Medulla oblongata (tissue), 1 donor: ENCODE measurements around the gene TACO1.

ENCODE experiments used
- DNase-seq: peaks from one replicate; pipeline ENCODE4 v3.0.0-alpha.2; 2015; ENCODE audit errors: extremely low spot score

The TACO1 gene

DNA sequence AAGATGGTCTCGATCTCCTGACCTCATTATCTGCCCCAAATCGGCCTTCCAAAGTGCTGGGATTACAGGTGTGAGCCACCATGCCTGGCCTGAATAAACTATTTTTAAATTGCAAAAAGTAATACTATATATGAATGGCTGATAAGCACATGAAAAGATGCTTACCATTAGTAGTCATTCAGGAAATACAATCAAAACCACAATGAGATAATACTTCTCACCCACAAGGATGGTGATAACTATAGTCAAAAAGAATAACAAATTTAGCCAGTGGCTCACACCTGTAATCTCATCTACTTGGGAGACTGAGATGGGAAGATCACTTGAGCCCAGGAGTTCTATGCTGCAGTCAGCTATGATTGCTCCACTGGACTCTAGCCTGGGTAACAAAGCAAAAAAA, 2.4 kb upstream of the TACO1 start:
- no peak for DNase-seq

DNA sequence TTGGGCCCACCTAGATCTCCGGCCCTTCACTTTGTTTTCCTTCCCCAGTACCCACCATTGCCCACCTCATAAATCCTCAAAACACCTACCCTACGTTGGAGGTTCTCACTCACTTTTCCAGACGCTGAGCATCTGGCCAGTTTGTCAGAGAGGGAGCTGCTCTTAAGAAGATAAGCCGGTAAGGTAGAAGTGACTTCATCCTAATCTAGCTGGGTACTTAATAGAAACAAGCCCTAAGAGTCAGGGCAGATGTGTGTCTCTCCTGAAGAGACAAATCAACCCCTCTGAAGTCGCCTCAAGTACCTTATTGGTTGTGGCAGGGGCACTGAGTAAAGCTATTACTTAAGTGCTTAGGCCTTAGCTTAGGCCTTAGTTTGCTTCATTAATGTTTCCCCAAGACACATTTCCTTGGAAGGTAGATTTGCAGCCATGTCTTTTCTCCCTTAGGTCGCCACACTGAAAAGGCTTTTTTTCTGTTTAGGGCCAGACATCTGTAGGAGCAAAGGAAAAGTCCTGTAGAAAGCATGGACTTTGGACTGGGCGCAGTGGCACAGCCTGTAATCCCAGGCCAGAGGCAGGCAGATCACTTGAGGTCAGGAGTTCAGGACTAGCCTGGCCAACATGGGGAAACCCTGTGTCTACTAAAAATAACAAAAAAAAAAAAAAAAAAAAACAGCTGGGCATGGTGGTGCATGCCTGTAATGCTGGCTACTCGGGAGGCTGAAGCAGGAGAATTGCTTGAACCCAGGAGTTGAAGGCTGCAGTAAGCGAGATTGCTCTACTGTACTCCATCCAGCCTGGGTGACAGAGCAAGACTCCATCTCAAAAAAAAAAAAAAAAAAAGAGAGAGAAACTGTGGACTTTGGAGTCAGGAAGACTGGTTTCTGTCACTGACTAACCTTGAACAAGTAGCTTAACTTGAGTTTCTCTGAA, 1.0 kb downstream of the TACO1 start:
- no peak for DNase-seq

- DNase-seq = no peak
Observed at GRCh38 chr17:63609816-63610573, 9.3 kb downstream of the TACO1 start.

GRCh38 chr17:63610854-63611253, 10.2 kb downstream of the TACO1 start:
- no peak for DNase-seq

GRCh38 chr17:63611354-63611753, 10.7 kb downstream of the TACO1 start:
- no peak for DNase-seq

- no peak for DNase-seq
Observed at GRCh38 chr17:63613663-63614062, 13.0 kb downstream of the TACO1 start.

- no peak for DNase-seq
Observed at GRCh38 chr17:63621229-63621683, 20.6 kb downstream of the TACO1 start.

- DNase-seq = peak; percentile 100
Observed at GRCh38 chr17:63621684-63622573, 21.2 kb downstream of the TACO1 start, which contains the start of gene MAP3K3. TSS of gene MAP3K3 (plus strand) at chr17:63622417. CDS start at chr17:63622760, 343 bp downstream.

- DNase-seq = peak; percentile 65
Observed at GRCh38 chr17:63622574-63623390, 22.1 kb downstream of the TACO1 start.

- peak; percentile 33 for DNase-seq
Observed at GRCh38 chr17:63623786-63624530, 23.3 kb downstream of the TACO1 start.

DNA sequence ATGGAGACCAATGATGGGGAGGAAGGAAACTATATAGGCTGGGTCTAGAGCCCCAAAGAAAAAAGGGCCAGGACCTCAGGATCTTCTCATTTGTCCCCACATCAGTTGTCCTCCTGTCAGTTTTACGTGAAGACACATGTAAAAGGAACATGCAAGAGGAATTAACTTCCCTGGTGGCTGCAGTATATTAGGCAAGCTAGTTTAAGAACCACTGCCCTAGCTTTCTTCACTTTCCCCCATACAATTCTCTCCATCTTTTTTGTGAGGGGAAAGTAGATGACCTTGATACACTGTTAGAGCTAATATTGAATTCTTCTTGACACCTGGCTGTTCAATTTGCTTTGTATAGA, 23.8 kb downstream of the TACO1 start:
- DNase-seq = no peak

DNA sequence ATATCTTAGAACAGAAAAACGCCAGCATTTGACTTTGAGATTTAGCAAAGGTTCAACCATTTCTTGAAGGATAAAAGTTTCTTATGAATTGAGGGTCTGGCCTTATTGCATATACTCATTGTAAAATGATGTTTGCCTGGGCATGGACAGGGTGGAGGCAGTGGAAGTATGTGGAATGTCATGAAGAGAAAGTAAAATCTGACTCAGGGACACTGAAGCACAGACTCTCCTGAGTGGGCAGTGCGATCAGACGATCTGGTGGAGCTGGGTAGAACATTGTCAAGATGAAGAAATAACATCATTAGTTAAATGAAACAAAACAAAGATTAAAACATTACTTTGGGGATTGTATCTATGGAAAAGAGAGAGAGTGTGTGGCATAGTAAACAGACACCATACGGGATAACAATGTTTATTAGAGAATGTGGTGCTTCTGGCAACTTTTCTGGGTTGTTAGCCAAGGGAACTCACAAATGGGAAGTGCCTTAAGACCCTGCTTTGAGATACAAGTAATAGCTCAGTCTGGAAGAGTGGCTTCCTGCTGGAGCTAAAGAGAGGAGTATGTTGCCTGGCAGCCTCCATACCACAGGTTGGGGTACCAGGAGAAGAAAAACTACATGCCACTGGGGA, 26.0 kb downstream of the TACO1 start:
- no peak for DNase-seq

DNA sequence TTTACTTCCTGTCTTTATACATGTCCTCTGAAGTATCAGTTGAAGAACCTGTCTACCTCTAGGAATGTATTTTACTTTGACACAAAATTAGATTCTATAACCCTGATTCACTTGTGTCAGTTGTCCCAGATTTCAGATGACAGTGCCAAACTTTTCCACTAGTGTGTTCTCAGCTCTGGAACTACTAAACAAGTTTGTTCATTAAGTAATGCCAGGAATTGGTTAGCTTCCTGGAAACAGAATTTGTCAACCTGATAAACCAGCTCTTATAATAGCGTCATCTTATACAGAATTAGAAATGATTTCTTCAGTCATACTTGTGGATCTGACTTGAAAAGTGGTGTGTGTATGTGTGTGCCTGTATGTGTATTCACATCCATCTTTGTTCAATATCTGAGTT, 28.9 kb downstream of the TACO1 start:
- DNase-seq = no peak

DNA sequence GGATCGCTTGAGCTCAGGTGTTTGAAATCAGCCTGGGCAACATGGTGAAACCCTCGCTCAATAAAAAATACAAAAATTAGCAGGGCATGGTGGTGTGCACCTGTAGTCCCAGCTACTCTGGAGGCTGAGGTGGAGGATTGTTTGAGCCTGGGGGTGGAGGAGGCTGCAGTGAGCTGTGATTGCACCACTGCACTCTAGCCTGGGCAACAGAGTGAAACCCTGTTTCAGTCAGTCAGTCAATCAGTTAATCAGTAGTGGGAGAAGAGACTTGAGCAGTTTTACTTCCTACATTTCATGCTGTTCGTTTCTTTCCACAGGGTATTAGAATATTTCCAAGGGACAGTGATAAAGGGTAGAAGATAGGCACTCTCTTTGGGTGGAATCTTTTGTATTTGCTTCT, 30.4 kb downstream of the TACO1 start:
- no peak for DNase-seq

GRCh38 chr17:63631626-63632025, 30.9 kb downstream of the TACO1 start:
- no peak for DNase-seq

DNA sequence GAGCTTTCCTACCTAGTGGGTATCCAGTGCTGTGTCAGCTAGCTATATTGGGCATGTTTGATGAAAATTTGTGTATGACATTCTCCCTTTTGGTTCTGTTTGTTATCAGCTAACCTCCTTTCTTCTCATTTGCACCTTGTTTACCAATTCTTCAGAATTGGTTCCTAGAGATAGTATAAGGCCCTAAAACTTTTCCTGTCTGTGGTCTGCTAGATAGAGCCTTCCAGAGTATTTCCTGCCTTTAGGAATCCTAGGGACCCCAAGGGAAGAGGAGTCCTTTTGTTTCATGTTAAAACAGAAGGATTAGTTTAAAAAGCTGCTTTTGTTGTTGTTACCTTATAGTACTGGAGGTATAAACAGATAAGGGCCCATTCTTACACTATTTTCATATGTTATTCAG, 33.0 kb downstream of the TACO1 start:
- no peak for DNase-seq

DNA sequence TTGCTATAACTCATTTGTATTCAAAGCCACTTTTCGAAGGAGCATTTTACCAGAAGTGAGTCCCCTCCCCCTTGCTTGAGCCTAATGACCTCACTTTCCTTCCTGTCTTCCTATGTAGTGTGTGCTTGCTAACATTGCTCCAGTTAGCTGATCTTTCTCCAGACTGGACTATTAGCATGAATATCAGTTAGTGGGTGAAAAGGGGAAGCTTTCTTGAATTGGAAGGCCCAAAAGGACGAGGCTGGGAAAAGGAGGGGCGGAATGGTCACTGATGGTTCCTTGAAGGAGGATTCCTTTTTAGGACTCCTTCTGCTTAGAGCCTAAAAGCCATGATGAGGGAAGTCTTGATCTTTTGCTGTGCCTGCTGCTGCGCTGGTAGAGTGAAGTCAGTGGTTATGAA, 33.5 kb downstream of the TACO1 start:
- peak; percentile 47 for DNase-seq

DNA sequence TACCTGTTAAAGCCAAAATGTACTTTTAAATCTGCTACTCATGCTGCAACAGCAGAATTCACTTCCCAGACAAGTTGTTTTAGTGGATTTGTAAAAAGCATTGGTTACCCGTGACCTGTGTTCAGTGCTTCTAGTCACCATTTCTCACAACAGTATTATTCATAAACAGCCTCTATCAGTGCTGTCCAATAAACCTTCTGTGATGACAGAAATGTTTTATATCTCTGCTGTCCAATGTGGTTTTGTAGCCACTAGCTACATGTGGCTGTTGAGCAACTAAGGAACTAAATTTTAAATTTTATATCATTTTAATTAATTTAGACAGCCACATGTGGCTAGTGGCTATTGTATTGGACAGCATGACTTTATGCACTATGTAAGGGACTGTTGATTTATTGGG, 34.1 kb downstream of the TACO1 start:
- no peak for DNase-seq

- no peak for DNase-seq
Observed at GRCh38 chr17:63635290-63635689, 34.6 kb downstream of the TACO1 start.

DNA sequence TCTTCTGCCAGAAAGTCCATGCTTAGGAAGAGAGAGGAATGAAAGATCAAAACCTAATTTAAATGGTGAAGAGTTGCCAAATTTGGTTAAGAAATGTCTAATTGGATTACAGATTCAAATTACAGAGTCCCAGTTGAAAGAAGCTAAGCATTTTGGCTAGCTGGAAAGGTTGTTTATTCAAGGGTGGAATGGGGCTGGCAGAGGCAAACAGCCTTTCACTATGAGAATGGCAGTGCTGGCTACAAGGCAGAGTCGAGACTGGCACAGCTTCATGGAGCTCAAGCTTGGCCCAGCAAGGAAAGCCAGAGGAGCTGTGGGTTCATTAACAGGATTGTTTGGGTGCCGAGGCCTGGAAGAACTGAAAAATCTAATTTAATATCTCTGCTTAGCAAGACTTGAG, 35.1 kb downstream of the TACO1 start:
- DNase-seq = peak; percentile 78
